Suprapubic skin (tissue), 3 donors: Measurements from ENCODE around the gene NSMCE3.

Source experiments
- CTCF ChIP-seq, 2 donors: fragments of 200-600 bp in 1 of 2; fragments of 450-650 bp in 1 of 2; sonication (generic) in 1 of 2; IDR thresholded peaks; one replicate each; pipeline ENCODE4 v1.5.1; 2016 to 2019; ENCODE audit warnings: antibody characterized with exemption in 2 of 2, mild to moderate bottlenecking in 1 of 2, moderate library complexity in 1 of 2
- POLR2AphosphoS5 ChIP-seq, 3 donors: sonication (generic); formaldehyde crosslinking; IDR thresholded peaks; one replicate each; pipeline ENCODE4 v1.6.1; 2017; ENCODE audit warnings: antibody characterized with exemption in 3 of 3

DNA sequence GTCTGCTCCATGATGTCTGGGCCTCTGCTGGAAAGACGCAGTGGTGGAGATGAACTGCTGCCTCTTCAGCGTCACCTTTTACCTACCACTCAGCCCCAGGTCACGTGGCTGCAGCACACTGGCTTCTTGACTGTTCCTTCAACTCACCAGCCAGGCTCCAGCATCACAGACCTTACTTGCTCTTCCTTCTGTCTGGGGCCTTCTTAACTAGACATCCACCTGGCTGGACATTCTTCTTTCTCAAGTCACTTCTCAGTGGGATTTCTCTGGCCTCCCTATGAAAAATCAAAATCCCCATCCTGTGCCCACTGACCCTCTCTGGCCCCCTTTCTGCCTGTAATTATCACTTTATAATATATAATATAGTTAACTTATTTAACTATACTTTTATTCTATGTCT, 29.7 kb upstream of the NSMCE3 start:
- TF ChIP-seq POLR2AphosphoS5 (IDR thresholded peaks at IDR 0.05) (no peak), CTCF (IDR thresholded peaks at IDR 0.05) (no peak)
